Liver (tissue), 9 donors: ENCODE measurements around the gene CRYL1. TPM values are rescaled to one million over a fixed set of nuclear protein-coding genes. Genes with fewer than 3 reads are reported as not detected.

Source experiments
- DNase-seq: peaks from one replicate; pipeline ENCODE4 v3.0.0-alpha.2; 2017; ENCODE audit warnings: low spot score
- H3K27ac ChIP-seq, 2 donors: one replicate each; pipeline ENCODE4 v1.7.0; 2013; ENCODE audit warnings: inconsistent platforms in 2 of 2, low read length in 2 of 2, control low read depth in 1 of 2, low read depth in 1 of 2, mild to moderate bottlenecking in 1 of 2
- H3K27me3 ChIP-seq, 4 donors: one replicate each; pipeline versions ENCODE4 v1.6.1 to v1.7.0; 2013; ENCODE audit warnings: low read length in 3 of 4, inconsistent platforms in 1 of 4, mild to moderate bottlenecking in 1 of 4, moderate library complexity in 1 of 4; ENCODE audit not compliant: control insufficient read depth in 4 of 4, insufficient read depth in 4 of 4
- H3K36me3 ChIP-seq, 4 donors: one replicate each; pipeline versions ENCODE4 v1.6.1 to v1.7.0; 2013; ENCODE audit warnings: low read length in 3 of 4, mild to moderate bottlenecking in 3 of 4, low read depth in 1 of 4, moderate library complexity in 1 of 4; ENCODE audit not compliant: control insufficient read depth in 4 of 4, insufficient read depth in 3 of 4
- H3K4me1 ChIP-seq, 4 donors: one replicate each; pipeline versions ENCODE4 v1.6.1 to v1.7.0; 2013; ENCODE audit warnings: low read length in 3 of 4, mild to moderate bottlenecking in 3 of 4, moderate library complexity in 1 of 4; ENCODE audit not compliant: control insufficient read depth in 4 of 4, insufficient read depth in 4 of 4
- H3K4me3 ChIP-seq, 3 donors: one replicate each; pipeline versions ENCODE4 v1.6.1 to v1.7.0; 2013; ENCODE audit warnings: low read length in 3 of 3, control low read depth in 1 of 3, low read depth in 1 of 3, mild to moderate bottlenecking in 1 of 3
- H3K9ac ChIP-seq, 2 donors: one replicate each; pipeline ENCODE4 v1.7.0; 2013; ENCODE audit warnings: low read length in 2 of 2, mild to moderate bottlenecking in 2 of 2, moderate library complexity in 2 of 2, control low read depth in 1 of 2, low read depth in 1 of 2
- H3K9me3 ChIP-seq, 4 donors: one replicate each; pipeline versions ENCODE4 v1.6.1 to v1.7.0; 2013; ENCODE audit warnings: low read length in 3 of 4; ENCODE audit not compliant: control insufficient read depth in 4 of 4
- FOXA1 ChIP-seq: IDR thresholded peaks from 2 replicates; pipeline ENCODE4 v1.6.1; 2016; ENCODE audit warnings: antibody characterized with exemption
- FOXA2 ChIP-seq: IDR thresholded peaks from 2 replicates; pipeline ENCODE4 v1.6.1; 2016; ENCODE audit warnings: antibody characterized with exemption
- GABPA ChIP-seq, 2 donors: IDR thresholded peaks in 1 of 2; conservative IDR thresholded peaks in 1 of 2; 2 replicates each; pipeline ENCODE4 v1.6.1; 2016; ENCODE audit warnings: antibody characterized with exemption in 2 of 2, mild to moderate bottlenecking in 1 of 2, moderate library complexity in 1 of 2
- HNF4G ChIP-seq: IDR thresholded peaks from 2 replicates; pipeline ENCODE4 v1.6.1; 2016; ENCODE audit warnings: antibody characterized with exemption
- JUND ChIP-seq, 2 donors: IDR thresholded peaks; 2 replicates each; pipeline ENCODE4 v1.6.1; 2016; ENCODE audit warnings: antibody characterized with exemption in 2 of 2
- MAX ChIP-seq: IDR thresholded peaks from 2 replicates; pipeline ENCODE4 v1.6.1; 2016; ENCODE audit warnings: antibody characterized with exemption
- RAD21 ChIP-seq, 2 donors: IDR thresholded peaks; 2 replicates each; pipeline ENCODE4 v1.6.1; 2016; ENCODE audit warnings: antibody characterized with exemption in 2 of 2, mild to moderate bottlenecking in 2 of 2
- RXRA ChIP-seq, 2 donors: IDR thresholded peaks; 2 replicates each; pipeline ENCODE4 v1.6.1; 2017 to 2018; ENCODE audit warnings: antibody characterized with exemption in 2 of 2, mild to moderate bottlenecking in 1 of 2
- SP1 ChIP-seq: IDR thresholded peaks from 2 replicates; pipeline ENCODE4 v1.6.1; 2018; ENCODE audit warnings: antibody characterized with exemption, mild to moderate bottlenecking
- TAF1 ChIP-seq: conservative IDR thresholded peaks from 2 replicates; pipeline ENCODE4 v1.6.1; 2016; ENCODE audit warnings: antibody characterized with exemption, mild to moderate bottlenecking
- YY1 ChIP-seq: IDR thresholded peaks from 2 replicates; pipeline ENCODE4 v1.6.1; 2016; ENCODE audit warnings: antibody characterized with exemption, mild to moderate bottlenecking
- ZBTB33 ChIP-seq: IDR thresholded peaks from 2 replicates; pipeline ENCODE4 v1.6.1; 2016; ENCODE audit warnings: antibody characterized with exemption
- WGBS: extraction: QIAGEN DNeasy Blood & Tissue Kit; methylation state at CpG from one replicate; pipeline ENCODE4 v1.1.7; 2013; 5-methylcytosine and 5-hydroxymethylcytosine counted together
- polyA plus RNA-seq, 2 donors: library from polyadenylated mRNA; stranded (reverse) in 1 of 2; unstranded in 1 of 2; fragments of 200-250 nt in 1 of 2; fragments of >200 nt in 1 of 2; fragmentation: Nextera tagmentation in 1 of 2; extraction: Ambion mirVana in 1 of 2; gene quantifications; one replicate each; pipeline versions ENCODE4 v1.2.1 to v1.2.3, GENCODE V29; 2013 to 2015
- total RNA-seq, 2 donors: library from RNA; depleted of rRNA; stranded (reverse); fragments of >200 nt; gene quantifications; one replicate each; pipeline ENCODE4 v1.2.3, GENCODE V29; 2014
- TF ChIP-seq, protein P1 (sequence below): fragments of 150-350 bp; IDR thresholded peaks from 2 replicates; pipeline ENCODE4 v1.5.1; 2017; ENCODE audit warnings: improper control_type of control experiment, low read depth, low read length; ENCODE audit not compliant: missing input control
- donor health status: healthy.
- donor health status: healthy.
- donor health status: healthy.
- donor health status: healthy.
- donor health status: healthy.

The CRYL1 gene
- total and polyA plus RNA-seq, 4 donors, result 87.8 to 179 (median 168) TPM

- no peak overlapping the region for H3K9ac ChIP-seq
- no peaks in the 10 kb centered on the region for H3K27me3 ChIP-seq
- no peak overlapping the region for H3K27ac ChIP-seq
- no peak overlapping the region for H3K4me3 ChIP-seq
- H3K36me3 ChIP-seq, result peaks cover 5 to 19% (median 14%) of the 10 kb centered on the region in 4 donors
- no peaks in the 10 kb centered on the region for H3K9me3 ChIP-seq
- DNase-seq, result no peak
- 96% methylated on average over 4 of the region's 4 CpGs for WGBS
- H3K4me1 ChIP-seq, result no peaks in the 10 kb centered on the region
- TF ChIP-seq MAX, result no peak
- TF ChIP-seq, protein P1, sequence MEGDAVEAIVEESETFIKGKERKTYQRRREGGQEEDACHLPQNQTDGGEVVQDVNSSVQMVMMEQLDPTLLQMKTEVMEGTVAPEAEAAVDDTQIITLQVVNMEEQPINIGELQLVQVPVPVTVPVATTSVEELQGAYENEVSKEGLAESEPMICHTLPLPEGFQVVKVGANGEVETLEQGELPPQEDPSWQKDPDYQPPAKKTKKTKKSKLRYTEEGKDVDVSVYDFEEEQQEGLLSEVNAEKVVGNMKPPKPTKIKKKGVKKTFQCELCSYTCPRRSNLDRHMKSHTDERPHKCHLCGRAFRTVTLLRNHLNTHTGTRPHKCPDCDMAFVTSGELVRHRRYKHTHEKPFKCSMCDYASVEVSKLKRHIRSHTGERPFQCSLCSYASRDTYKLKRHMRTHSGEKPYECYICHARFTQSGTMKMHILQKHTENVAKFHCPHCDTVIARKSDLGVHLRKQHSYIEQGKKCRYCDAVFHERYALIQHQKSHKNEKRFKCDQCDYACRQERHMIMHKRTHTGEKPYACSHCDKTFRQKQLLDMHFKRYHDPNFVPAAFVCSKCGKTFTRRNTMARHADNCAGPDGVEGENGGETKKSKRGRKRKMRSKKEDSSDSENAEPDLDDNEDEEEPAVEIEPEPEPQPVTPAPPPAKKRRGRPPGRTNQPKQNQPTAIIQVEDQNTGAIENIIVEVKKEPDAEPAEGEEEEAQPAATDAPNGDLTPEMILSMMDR, result no peak
- TF ChIP-seq GABPA (IDR thresholded peaks at IDR 0.05 in 1 of 2, conservative IDR thresholded peaks at IDR 0.05 in 1 of 2), result no peak
- no peak for TF ChIP-seq HNF4G
- no peak for TF ChIP-seq FOXA1
- no peak for TF ChIP-seq RXRA (IDR thresholded peaks at IDR 0.05)
- no peak for TF ChIP-seq YY1
Measured at GRCh38 chr13:20399961-20400360, 125.7 kb downstream of the CRYL1 start.

DNA sequence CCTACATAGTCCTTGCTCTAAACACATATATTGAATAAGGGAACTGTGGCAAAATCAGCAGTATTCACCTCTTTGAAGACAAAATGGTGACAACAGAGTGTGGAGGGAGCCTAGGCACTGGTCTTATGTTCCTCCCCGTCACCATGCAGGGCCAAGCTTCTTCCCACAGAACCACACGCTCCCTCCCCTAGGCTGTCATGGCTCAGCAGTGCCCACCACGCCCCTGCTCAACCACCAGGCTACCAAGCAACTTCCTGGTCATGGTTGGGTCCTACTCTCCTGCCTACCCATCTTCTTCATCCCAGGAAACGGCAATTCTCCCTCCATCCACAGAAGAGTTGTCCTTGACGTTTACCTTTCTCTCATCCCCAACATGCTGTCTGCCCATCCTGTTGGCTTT lies 126.1 kb downstream of the CRYL1 start:
- Histone ChIP-seq H3K27me3 (no peaks in the 10 kb centered on the region), H3K4me1 (no peaks in the 10 kb centered on the region), H3K9me3 (no peaks in the 10 kb centered on the region), H3K9ac (no peak overlapping the region), H3K36me3 (peaks cover 3 to 19% (median 13%) of the 10 kb centered on the region in 4 donors), H3K27ac (no peak overlapping the region), H3K4me3 (no peak overlapping the region)
- DNase-seq, result no peak
- 90% methylated on average over 5 of the region's 5 CpGs for WGBS
- no peak for TF ChIP-seq TAF1

DNA sequence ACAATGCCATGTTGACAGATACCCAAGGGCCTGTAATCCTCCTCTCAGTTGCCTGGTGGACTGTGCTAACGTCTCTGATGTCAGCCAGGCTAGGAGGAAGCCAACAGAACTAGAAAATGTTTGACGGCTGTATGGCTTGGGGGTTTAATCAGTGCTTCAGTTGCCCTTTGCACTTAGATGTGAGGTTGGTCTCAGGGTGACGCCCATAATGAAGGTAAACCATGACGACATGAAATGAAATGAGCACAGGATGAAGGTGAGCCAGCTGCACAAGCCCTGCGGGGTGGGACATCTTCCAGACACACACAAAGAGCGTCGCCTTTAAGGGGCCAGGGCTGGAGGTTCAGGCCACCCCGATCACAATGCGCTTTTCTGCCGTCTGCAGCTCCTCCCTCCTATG lies 127.2 kb downstream of the CRYL1 start:
- Histone ChIP-seq H3K9ac (no peak overlapping the region), H3K36me3 (peaks cover 0 to 8% (median 5%) of the 10 kb centered on the region in 4 donors), H3K27me3 (no peaks in the 10 kb centered on the region), H3K27ac (no peak overlapping the region), H3K4me1 (no peaks in the 10 kb centered on the region), H3K9me3 (no peaks in the 10 kb centered on the region), H3K4me3 (no peak overlapping the region)
- 77% methylated on average over 10 of the region's 10 CpGs for WGBS
- DNase-seq, result no peak
- TF ChIP-seq FOXA2, result no peak
- no peak for TF ChIP-seq RXRA (IDR thresholded peaks at IDR 0.05)
- no peak for TF ChIP-seq JUND (IDR thresholded peaks at IDR 0.05)
- no peak for TF ChIP-seq RAD21 (IDR thresholded peaks at IDR 0.05)
- no peak for TF ChIP-seq HNF4G
- no peak for TF ChIP-seq FOXA1
- no peak for TF ChIP-seq SP1
- TF ChIP-seq ZBTB33, result no peak
- TF ChIP-seq TAF1, result no peak
